ENCODE measurements around the gene STRADA.
"Not testable (repeated sequence)": the region's sequence is repeated elsewhere in the genome, so short reads cannot be mapped to it uniquely, and the experiment has no call there.

The STRADA gene

GRCh38 chr17:63754046-63754445, 12.4 kb upstream of the STRADA start:
- DNase-seq (ENCODE audit: low spot score) = no peak

GRCh38 chr17:63753215-63753614, 11.6 kb upstream of the STRADA start:
- no peak for DNase-seq (ENCODE audit: low spot score)

- DNase-seq (ENCODE audit: low spot score) = no peak
Measured at GRCh38 chr17:63752707-63753106, 11.1 kb upstream of the STRADA start.

- DNase-seq (ENCODE audit: low spot score) = no peak
Measured at GRCh38 chr17:63751806-63752205, 10.2 kb upstream of the STRADA start.

GRCh38 chr17:63741143-63741407, 524 bp downstream of the STRADA start:
- DNase-seq (ENCODE audit: low spot score) = no peak

DNA sequence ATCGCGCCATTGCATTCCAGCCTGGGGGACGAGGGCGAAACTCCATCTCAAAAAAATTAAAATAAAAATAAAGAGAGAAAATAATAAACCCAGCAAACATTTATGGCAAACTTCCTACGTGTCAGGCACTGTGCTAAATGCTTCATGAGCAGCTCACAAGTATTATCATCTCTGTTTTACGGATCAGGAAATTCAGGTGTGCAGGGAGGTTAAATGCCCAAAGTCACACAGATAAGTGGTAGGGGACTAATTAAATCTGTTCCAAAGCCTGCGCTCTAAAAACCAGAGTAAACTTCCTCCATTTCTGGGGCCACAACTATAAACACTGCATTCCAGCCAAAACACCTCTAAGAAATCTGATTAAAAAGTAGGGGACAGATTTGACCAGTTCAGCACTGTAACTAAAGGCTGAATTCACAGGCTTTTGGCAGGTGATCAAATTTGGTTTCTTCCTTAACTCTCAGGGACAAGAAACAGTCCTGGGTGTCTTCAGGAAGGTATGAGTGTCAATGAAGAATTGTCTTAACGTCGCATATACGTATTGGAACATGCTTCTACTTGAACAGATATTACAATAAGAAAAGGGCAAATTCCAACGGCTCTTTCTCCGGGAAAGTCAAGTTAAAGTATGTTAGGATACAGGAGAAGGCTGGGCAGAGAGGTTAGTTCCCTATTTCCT, 996 bp downstream of the STRADA start:
- no peak for DNase-seq (ENCODE audit: low spot score)

DNA sequence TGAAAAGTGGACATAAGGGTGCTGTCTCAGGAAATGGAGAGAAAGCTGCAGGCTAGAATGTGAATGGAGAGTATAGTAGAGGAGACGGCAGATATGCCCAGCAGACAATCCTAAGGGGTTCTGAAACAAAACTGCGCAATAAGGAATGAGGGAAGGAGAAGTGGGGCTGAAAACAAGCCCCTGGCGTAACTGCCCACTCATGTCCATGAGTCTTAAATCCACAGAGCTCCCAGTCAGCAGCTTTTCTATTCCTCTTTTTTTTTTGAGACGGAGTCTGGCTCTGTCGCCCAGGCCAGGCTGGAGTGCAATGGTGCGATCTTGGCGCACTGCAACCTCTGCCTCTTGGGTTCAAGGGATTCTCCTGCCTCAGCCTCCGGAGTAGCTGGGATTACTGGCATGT, 5.9 kb downstream of the STRADA start:
- no peak for DNase-seq (ENCODE audit: low spot score)

- no peak for DNase-seq (ENCODE audit: low spot score)
Measured at GRCh38 chr17:63722403-63722802, 19.2 kb downstream of the STRADA start.

DNA sequence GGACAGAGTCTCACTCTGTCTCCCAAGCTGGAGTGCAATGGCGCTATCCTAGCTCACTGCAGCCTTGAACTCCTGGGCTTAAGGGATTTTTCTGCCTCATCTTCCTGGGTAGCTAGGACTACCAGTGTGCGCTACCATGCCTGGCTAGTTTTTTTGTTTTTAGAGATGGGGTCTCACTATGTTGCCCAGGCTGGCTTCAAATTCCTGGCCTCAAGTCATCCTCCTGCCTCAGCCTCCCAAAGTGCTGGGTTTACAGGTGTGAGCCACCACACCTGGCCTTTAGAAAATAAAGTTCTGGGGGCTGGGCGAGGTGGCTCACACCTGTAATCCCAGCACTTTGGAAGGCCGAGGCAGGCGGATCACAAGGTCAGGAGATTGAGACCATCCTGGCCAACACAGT, 21.4 kb downstream of the STRADA start:
- not testable (repeated sequence) for DNase-seq (ENCODE audit: low spot score)

GRCh38 chr17:63718988-63719387, 22.6 kb downstream of the STRADA start:
- no peak for DNase-seq (ENCODE audit: low spot score)

DNA sequence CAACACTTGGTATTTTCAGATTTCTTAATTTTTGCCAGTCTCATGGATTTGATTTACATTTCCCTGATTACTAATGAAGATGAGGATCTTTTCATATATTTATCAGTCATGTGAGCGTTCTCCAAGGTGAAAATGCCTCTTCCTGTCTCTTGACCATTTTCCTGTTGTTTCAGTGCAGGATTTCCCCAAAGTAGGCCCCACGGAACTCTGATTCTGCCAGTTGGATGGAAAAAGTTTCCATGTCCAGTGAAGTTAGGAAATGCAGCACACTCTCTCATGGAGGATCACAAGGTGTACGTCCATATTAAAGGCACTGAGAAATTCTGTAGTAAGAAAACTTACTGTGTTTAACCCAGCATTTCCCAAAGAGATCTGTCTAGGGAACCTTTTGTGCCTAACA, 25.2 kb downstream of the STRADA start:
- no peak for DNase-seq (ENCODE audit: low spot score)

GRCh38 chr17:63714550-63715277, 26.9 kb downstream of the STRADA start:
- DNase-seq (ENCODE audit: low spot score) = no peak

DNA sequence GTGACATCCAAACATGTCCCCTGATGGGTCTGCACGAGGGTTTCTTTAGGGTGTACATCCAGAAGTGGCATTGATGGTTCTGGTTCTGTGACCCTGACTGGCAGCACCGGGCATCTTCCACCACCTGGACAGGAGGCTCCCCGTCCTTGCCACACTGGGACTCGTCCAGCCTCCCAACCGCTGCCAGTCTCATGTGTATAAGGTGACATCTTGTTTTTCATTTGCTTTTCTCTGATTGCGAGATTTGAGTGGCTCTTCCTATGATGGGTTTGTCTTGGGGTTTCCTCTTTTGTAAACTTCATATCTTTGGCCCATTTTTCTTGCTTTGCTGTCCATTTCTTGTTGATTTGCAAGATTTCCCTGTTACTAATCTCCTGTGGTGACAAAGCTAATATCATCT, 32.5 kb downstream of the STRADA start:
- no peak for DNase-seq (ENCODE audit: low spot score)

DNA sequence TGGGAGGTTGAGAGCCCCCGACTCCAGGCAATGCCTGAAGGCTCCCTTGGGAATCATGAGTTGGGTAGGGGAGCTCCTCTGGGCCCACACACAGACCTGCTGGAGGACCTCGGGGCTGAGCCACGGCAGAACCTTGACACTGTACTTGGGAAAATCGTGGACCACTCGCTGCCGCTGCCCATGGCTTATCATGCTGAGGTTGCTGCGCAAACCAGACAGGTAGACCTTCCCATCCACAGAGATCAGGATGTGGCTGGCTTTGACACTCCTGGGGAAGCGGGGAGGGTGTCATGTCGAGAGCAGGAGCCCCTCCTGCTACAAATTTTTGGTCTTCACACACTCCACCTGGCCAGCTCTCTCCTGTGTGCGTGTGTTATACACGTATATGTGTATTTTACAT, 34.4 kb downstream of the STRADA start:
- no peak for DNase-seq (ENCODE audit: low spot score)

- DNase-seq (ENCODE audit: low spot score) = no peak
Measured at GRCh38 chr17:63706336-63707082, 35.1 kb downstream of the STRADA start.

- DNase-seq (ENCODE audit: low spot score) = no peak
Measured at GRCh38 chr17:63705657-63706056, 35.9 kb downstream of the STRADA start.

DNA sequence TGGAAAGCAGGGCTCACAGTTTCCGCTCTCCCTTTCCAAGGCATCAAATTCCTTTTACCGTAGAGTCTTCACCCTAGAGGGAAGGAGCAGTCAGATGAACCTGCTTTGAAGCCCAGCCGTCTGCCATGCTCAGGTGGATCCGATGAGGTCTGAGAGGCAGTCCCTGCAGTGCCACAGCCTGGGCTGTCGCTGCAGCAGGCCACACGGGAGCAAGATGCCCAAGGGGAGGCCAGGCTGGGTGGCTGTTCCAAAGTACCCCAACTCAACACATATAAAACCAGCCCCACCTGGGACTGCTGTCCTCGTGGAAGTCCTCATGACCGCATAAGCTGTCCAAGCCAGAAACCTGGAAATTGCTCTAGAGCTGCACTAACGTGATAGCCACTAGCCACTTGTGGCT, 36.8 kb downstream of the STRADA start:
- no peak for DNase-seq (ENCODE audit: low spot score)

DNA sequence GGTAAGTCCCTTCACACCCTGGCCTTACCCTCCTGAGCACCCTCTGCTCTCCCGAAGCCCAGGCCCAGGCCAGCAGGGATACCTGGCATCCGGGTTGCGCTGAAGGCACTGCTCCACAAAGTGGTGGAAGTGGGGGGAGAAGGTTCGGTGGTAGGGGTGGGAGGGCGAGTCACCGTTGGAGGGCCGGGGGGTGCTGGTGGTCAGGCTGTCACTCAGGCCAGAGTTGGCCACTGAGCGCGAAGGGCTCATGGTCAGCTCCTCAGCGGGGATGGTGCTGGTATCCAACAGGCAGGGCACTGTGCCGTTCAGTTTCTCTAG, 37.4 kb downstream of the STRADA start:
- DNase-seq (ENCODE audit: low spot score) = no peak

DNA sequence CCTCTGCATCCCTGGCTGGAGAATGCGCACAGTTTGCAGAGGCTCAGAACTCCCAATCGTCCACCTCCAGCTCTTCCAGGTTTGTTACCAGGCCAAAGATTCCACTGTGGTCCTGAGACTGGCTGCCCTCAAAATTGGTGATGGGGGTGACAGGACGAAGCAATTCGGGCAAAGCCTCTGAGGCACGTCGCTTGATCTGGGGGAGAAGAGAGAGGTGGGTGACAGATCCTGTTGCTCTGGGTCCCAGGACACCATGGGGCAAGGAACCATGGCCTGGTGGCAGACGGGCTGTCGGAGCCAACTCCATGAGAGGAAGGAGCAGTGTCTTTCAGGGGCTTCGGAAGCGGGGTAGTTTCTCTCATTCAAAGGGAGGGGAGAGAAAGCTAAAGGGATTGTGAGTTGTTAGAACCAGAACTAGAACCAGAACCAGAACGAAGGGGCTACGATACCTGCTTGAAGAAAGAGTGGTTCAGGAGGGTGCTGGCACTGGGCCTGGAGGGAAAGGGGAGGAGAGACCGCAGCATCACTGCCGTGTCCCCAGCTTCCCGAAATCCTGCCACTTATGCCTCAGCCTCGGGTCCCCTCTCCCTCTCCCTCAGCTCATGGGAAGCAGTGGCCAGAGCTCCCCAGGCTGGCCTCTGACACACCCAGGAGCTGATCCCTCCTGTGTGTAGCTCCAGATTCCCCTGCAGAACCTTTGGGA, 37.9 kb downstream of the STRADA start:
- DNase-seq (ENCODE audit: low spot score) = no peak

DNA sequence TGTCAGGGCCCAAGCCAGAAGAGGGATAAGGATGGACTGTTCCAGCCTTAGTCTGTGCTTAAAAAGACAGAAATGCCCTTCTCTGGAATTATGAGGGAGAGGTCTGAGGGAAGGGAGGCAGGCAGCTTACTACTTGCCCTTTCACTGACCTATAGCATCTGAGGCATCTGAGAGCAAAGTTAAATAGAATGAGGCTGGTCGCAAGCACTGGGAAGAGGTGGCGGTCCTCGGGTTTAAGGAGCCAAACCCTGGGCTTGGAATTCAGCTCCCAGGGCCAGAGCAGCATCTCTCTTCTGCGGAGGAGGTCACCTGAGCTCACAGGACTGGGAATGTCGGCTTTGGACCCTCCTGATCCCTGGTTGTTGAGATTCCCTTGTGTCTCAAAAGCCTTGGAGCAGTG, 38.6 kb downstream of the STRADA start:
- no peak for DNase-seq (ENCODE audit: low spot score)

GRCh38 chr17:63702721-63703015, 38.9 kb downstream of the STRADA start:
- DNase-seq (ENCODE audit: low spot score) = no peak

DNA sequence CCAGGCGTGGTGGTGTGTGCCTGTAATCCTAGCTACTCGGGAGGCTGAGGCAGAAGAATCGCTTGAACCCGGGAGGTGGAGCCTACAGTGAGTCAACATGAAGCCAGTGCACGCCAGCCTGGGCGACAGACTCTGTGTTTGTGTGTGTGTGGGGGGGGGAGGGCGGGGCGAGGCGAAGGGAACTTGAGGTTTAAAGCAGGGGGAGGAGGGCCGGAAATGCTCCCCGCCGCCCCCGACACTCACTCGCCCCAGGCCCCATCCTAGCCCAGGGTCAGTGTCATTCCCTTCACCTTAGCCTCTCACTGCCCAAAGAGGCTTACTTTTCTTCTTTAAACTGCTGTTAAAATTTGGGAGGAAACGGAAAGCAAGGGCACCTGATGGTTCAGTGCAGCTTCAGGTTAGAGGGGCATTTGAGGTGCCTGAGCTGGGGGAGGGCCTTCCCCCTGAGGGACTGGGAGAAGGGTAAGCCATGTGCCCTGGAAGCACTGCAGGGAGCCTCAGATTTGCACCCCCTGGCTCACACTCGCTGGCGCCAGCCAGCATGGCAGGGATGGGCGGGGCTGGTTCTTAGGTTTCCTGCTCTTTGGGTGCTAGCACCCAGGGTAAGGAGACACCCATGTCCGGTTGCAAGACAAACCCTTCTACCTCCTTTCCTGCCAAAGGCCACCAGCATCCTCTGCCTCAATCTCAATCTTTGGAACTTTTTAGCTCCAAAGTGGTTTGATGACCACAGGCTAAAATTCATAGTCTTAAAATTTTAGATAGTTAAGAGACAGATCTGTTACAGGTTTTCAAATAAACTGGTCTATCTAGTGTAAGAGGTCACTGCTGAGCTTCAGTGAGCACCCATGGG, 39.5 kb downstream of the STRADA start:
- no peak for DNase-seq (ENCODE audit: low spot score)

Data from HuH-7.5 (cell line).